Activated B cell treated with CpG ODN at 0.5 μM for 24 hours (primary cell): ENCODE data around the gene EML1. TPM values are rescaled to one million over a fixed set of nuclear protein-coding genes. Genes with fewer than 3 reads are reported as not detected.

Source experiments
- ATAC-seq: fragments of 200-7000 bp; cut with Tn5 transposase; one replicate; pipeline ENCODE4 v1.10.0; 2021; ENCODE audit warnings: low read depth, mild to moderate bottlenecking, moderate library complexity
- CTCF ChIA-PET: fragments of 350-600 bp; sonication (Branson Sonifier 250); formaldehyde crosslinking; loops from one replicate; lab custom pipeline; 2021; ENCODE audit warnings: antibody characterized with exemption; lab: Charles Lee
- POLR2A ChIA-PET: fragments of 350-600 bp; sonication (Branson Sonifier 250); formaldehyde crosslinking; loops from one replicate; lab custom pipeline; 2021; ENCODE audit warnings: antibody characterized with exemption; lab: Charles Lee
- DNase-seq: peaks from one replicate; pipeline ENCODE4 v3.0.0; 2022
- H3K27ac Mint-ChIP-seq: one replicate; pipeline ENCODE4 v1.8.0; 2020; ENCODE audit warnings: mixed read lengths
- H3K27me3 Mint-ChIP-seq: one replicate; pipeline ENCODE4 v1.8.0; 2021; ENCODE audit warnings: mixed read lengths
- H3K36me3 Mint-ChIP-seq: one replicate; pipeline ENCODE4 v1.8.0; 2021; ENCODE audit warnings: low read depth, mixed read lengths
- H3K4me1 Mint-ChIP-seq: one replicate; pipeline ENCODE4 v1.8.0; 2021; ENCODE audit warnings: mixed read lengths
- H3K4me3 Mint-ChIP-seq: one replicate; pipeline ENCODE4 v1.8.0; 2020; ENCODE audit warnings: mild to moderate bottlenecking, mixed read lengths
- H3K9me3 Mint-ChIP-seq: one replicate; pipeline ENCODE4 v1.8.0; 2020; ENCODE audit warnings: mixed read lengths
- CTCF ChIP-seq: fragments of 200-600 bp; IDR thresholded peaks from one replicate; pipeline ENCODE4 v1.8.0; 2022; ENCODE audit warnings: antibody characterized with exemption, mild to moderate bottlenecking
- intact Hi-C: fragments of 100-400 bp; cut with micrococcal nuclease; formaldehyde crosslinking; loops from one replicate; pipeline ENCODE4 v1.15.1; 2024
- total RNA-seq: library from RNA; stranded (reverse); gene quantifications from 2 replicates; pipeline ENCODE4 v1.2.3, GENCODE V29; 2022

The EML1 gene
- total RNA-seq, 1 donor from 2014 or later = not detected

- Mint-ChIP-seq H3K36me3 (no peaks in the 10 kb centered on the region), H3K27me3 (peaks cover 46% of the 10 kb centered on the region), H3K9me3 (no peaks in the 10 kb centered on the region), H3K4me1 (peaks cover 7% of the 10 kb centered on the region), H3K27ac (no peak overlapping the region), H3K4me3 (no peak overlapping the region)
- ChIA-PET CTCF (no interaction called here), POLR2A (no interaction called here)
- no peak for DNase-seq
- intact Hi-C loops = no loop called here
- TF ChIP-seq CTCF = no peak
- no peak for ATAC-seq
Measured at GRCh38 chr14:99750746-99751450, 42.3 kb upstream of the EML1 start.

GRCh38 chr14:99751539-99752485 is 41.4 kb upstream of the EML1 start:
- DNase-seq (no peak), ATAC-seq (no peak)
- H3K9me3 Mint-ChIP-seq = no peaks in the 10 kb centered on the region
- H3K27me3 Mint-ChIP-seq = peaks cover 41% of the 10 kb centered on the region
- intact Hi-C loops = no loop called here
- no peak overlapping the region for H3K27ac Mint-ChIP-seq
- no peaks in the 10 kb centered on the region for H3K36me3 Mint-ChIP-seq
- TF ChIP-seq CTCF = no peak
- H3K4me3 Mint-ChIP-seq = no peak overlapping the region
- POLR2A ChIA-PET = no interaction called here
- CTCF ChIA-PET = no interaction called here
- peaks cover 7% of the 10 kb centered on the region for H3K4me1 Mint-ChIP-seq

DNA sequence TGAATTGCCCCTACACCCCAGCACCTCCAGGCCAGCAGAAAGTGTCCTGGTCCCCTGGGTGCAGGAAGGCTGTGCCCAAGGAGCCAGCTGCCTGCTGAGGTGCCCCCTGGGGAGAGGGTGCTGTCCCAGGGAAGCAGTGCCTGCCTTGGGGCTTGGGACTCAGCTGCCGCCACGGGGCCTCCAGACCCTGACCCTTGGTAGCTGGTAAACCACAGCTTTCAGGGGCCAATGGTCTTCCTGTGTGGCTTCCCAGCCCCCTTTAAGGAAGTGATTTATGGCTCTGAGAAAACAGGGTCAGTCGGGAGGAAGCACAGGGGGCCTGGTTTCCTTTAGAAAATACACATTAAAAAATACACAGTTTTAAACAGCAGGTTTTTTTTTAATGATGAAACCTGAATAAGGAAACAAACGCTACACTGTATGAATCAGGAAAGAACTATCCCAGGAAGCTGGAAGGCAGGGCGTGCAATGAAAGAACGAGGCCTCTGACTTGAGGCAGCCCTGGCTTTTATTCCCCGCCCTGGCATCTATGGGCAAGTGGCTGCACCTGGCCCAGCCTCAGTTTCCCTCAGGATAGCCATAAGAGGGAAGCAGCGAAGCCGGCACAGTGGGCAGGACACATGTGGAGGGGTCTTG is 40.6 kb upstream of the EML1 start:
- no peak overlapping the region for H3K27ac Mint-ChIP-seq
- no peaks in the 10 kb centered on the region for H3K36me3 Mint-ChIP-seq
- ATAC-seq (no peak), DNase-seq (no peak)
- POLR2A ChIA-PET = no interaction called here
- H3K9me3 Mint-ChIP-seq = no peaks in the 10 kb centered on the region
- peaks cover 7% of the 10 kb centered on the region for H3K4me1 Mint-ChIP-seq
- no peak for TF ChIP-seq CTCF
- intact Hi-C loops = no loop called here
- CTCF ChIA-PET = no interaction called here
- peaks cover 38% of the 10 kb centered on the region for H3K27me3 Mint-ChIP-seq
- no peak overlapping the region for H3K4me3 Mint-ChIP-seq

DNA sequence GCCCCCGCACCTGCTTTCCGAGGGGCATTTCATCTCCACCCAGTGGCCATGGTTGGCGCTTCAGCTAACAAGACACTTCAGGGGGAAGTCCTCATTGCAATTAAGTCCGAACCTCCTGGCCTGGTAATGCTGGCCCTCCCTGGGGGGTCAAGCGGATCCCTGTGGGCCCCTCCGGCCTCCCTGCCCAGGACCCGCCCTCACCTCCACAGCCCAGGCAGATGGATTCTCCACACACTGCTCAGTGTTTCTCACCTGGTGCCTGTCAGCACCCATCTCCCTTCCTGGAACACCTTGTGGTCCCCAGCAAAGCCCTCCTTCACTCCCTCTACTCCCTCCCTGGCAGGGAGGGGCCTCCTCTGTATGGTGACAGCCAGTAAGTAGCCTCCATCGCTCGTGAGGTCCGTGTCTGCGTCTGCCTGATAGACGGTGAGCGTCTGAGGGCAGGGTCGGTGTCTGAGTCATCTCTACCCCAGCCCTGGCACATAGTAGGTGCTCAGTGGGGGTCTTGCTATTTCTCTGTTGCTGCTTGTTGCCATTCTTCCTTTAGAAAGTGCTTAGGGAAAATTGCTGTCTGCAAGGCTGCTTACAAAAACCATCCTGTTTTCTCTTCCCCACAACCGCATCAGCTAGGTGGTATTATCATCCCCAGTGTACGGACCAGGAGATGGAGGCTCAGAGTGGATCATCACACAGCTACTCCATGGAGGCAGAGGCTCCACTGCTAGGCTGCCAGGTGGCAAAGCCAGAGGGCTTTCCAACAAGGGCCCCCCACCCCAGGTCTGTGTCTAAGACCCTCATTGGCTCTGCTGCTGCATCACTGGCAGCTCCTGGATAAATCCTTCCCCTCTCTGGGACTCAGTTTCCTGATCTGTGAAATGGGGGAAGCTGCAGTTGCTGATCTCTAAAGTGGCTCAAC is 39.7 kb upstream of the EML1 start:
- no peak for ATAC-seq
- no peak overlapping the region for H3K4me3 Mint-ChIP-seq
- H3K27me3 Mint-ChIP-seq = peaks cover 35% of the 10 kb centered on the region
- TF ChIP-seq CTCF = no peak
- H3K4me1 Mint-ChIP-seq = peaks cover 7% of the 10 kb centered on the region
- H3K27ac Mint-ChIP-seq = no peak overlapping the region
- no peaks in the 10 kb centered on the region for H3K9me3 Mint-ChIP-seq
- no peak for DNase-seq
- ChIA-PET POLR2A (no interaction called here), CTCF (interaction anchor here (0.7 kb wide), 1 partner anchor 24 kb away, joined by 3 read pairs; no protein-coding TSS in a partner anchor)
- no peaks in the 10 kb centered on the region for H3K36me3 Mint-ChIP-seq
- intact Hi-C loops = no loop called here
